Ascending aorta (tissue), 2 donors: Measurements from ENCODE around the gene FKBP1B. TPM values are rescaled to one million over a fixed set of nuclear protein-coding genes. Genes with fewer than 3 reads are reported as not detected.
"Not testable (repeated sequence)": the region's sequence is repeated elsewhere in the genome, so short reads cannot be mapped to it uniquely, and the experiment has no call there.

Experiments
- DNase-seq, 2 donors: peaks; one replicate each; pipeline ENCODE4 v3.0.0-alpha.2; 2019; ENCODE audit warnings: low spot score in 2 of 2
- H3K27ac ChIP-seq, 2 donors: fragments of 200-600 bp; sonication (generic); one replicate each; pipeline ENCODE4 v1.5.1; 2016 to 2017; ENCODE audit warnings: mild to moderate bottlenecking in 1 of 2
- H3K27me3 ChIP-seq: fragments of 200-600 bp; sonication (generic); one replicate; pipeline ENCODE4 v1.5.1; 2017
- H3K36me3 ChIP-seq, 2 donors: fragments of 200-600 bp; sonication (generic); one replicate each; pipeline ENCODE4 v1.5.1; 2016
- H3K4me1 ChIP-seq, 2 donors: fragments of 200-600 bp; sonication (generic); one replicate each; pipeline ENCODE4 v1.5.1; 2016 to 2017; ENCODE audit warnings: mild to moderate bottlenecking in 1 of 2
- H3K4me3 ChIP-seq, 2 donors: fragments of 200-600 bp; sonication (generic); one replicate each; pipeline ENCODE4 v1.5.1; 2016 to 2017; ENCODE audit warnings: mild to moderate bottlenecking in 1 of 2
- H3K9me3 ChIP-seq, 2 donors: fragments of 200-600 bp; sonication (generic); one replicate each; pipeline ENCODE4 v1.5.1; 2016
- intact Hi-C: fragments of 100-400 bp; cut with DNase I; formaldehyde crosslinking; loops from one replicate; pipeline ENCODE4 v1.15.1; 2023
- total RNA-seq: library from RNA; depleted of rRNA; stranded (reverse); fragments of >200 nt; gene quantifications from one replicate; pipeline ENCODE4 v1.1.0, GENCODE V29; 2016
- TF ChIP-seq, protein P1 (sequence below), 3 experiments: fragments of 200-600 bp in 2 of 3; fragments of 450-650 bp in 1 of 3; sonication (generic) in 2 of 3; IDR thresholded peaks; one replicate each; pipeline ENCODE4 v1.5.1; 2016 to 2019; ENCODE audit warnings: antibody characterized with exemption in 3 of 3, mild to moderate bottlenecking in 1 of 3, moderate library complexity in 1 of 3

The FKBP1B gene
- total RNA-seq, 1 donor from 2014 or later: not detected

DNA sequence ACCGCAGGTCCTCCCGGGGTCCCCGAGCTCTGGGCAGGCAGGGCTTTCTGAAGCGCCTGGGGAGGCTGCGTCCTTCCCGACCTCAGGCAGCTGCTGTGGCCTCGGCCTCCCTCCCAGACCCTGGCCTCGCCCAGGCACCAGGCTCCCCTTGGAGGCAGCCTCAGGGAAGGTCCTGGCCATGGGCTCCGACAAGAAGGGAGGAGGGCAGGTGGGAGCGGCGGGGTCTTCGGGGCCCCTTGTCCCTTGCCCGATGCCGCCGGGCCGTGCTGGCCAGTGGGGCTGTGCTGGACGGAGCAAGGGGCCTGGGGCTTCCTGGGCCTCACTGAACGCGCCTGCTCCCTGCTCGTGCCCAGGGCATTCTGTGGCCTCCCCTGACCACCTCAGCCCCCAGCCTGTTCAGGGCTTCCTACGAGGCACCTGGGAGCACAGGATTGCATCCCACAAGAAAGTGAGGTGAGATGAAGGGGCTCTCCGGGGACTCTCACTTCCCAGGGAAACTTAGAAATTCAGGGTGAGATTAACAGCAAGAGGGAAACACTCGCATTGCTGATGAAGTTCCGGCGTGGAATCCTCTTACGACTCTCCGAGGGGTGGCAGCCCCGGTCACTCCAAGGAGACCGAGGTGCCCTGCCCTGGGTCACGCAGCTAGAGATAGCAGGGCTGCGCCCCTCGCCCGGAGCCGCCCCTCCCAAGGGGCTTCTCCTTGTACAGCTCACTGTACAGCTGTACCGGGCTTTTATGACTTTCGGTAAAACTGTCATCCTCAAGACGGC lies 38.9 kb upstream of the FKBP1B start:
- Histone ChIP-seq H3K36me3 (no peaks in the 10 kb centered on the region), H3K27ac (no peak overlapping the region), H3K27me3 (peaks cover 5% of the 10 kb centered on the region), H3K4me1 (peaks cover 0 to 5% of the 10 kb centered on the region in 2 donors), H3K9me3 (no peaks in the 10 kb centered on the region), H3K4me3 (peak overlapping the region in 1 of 2 donors; percentile 42)
- TF ChIP-seq, protein P1, sequence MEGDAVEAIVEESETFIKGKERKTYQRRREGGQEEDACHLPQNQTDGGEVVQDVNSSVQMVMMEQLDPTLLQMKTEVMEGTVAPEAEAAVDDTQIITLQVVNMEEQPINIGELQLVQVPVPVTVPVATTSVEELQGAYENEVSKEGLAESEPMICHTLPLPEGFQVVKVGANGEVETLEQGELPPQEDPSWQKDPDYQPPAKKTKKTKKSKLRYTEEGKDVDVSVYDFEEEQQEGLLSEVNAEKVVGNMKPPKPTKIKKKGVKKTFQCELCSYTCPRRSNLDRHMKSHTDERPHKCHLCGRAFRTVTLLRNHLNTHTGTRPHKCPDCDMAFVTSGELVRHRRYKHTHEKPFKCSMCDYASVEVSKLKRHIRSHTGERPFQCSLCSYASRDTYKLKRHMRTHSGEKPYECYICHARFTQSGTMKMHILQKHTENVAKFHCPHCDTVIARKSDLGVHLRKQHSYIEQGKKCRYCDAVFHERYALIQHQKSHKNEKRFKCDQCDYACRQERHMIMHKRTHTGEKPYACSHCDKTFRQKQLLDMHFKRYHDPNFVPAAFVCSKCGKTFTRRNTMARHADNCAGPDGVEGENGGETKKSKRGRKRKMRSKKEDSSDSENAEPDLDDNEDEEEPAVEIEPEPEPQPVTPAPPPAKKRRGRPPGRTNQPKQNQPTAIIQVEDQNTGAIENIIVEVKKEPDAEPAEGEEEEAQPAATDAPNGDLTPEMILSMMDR (IDR thresholded peaks at IDR 0.05): no peak
- DNase-seq: no peak
- intact Hi-C loops: no loop called here

- no peak overlapping the region for H3K4me3 ChIP-seq
- no peaks in the 10 kb centered on the region for H3K36me3 ChIP-seq
- no peak for DNase-seq
- H3K27ac ChIP-seq: no peak overlapping the region
- TF ChIP-seq, protein P1 (IDR thresholded peaks at IDR 0.05): no peak
- no peaks in the 10 kb centered on the region for H3K9me3 ChIP-seq
- intact Hi-C loops: no loop called here
- H3K4me1 ChIP-seq: peaks cover 0 to 5% of the 10 kb centered on the region in 2 donors
- H3K27me3 ChIP-seq: peaks cover 5% of the 10 kb centered on the region
Measured at GRCh38 chr2:24011250-24012104, 38.1 kb upstream of the FKBP1B start.

- TF ChIP-seq, protein P1 (IDR thresholded peaks at IDR 0.05): no peak
- DNase-seq: no peak
- intact Hi-C loops: no loop called here
- no peaks in the 10 kb centered on the region for H3K9me3 ChIP-seq
- H3K27ac ChIP-seq: no peak overlapping the region
- H3K27me3 ChIP-seq: peaks cover 5% of the 10 kb centered on the region
- no peak overlapping the region for H3K4me3 ChIP-seq
- H3K36me3 ChIP-seq: no peaks in the 10 kb centered on the region
- H3K4me1 ChIP-seq: peaks cover 0 to 5% of the 10 kb centered on the region in 2 donors
Measured at GRCh38 chr2:24012521-24013188, 36.9 kb upstream of the FKBP1B start.

DNA sequence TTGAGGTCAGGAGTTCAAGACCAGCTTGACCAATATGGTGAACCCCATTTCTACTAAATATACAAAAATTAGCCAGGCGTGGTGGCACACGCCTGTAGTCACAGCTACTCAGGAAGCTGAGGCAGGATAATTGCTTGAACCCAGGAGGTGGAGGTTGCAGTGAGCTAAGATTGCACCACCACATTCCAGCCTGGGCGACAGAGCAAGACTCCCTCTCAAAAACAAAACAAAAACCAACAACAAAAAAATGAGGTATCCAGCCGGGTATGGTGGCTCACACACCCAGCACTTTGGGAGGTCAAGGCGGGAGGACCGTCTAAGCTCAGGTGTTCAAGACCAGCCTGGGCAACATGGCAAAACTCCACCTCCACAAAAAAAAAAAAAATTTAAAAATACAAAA lies 34.6 kb upstream of the FKBP1B start:
- H3K36me3 ChIP-seq, DNase-seq, H3K4me1 ChIP-seq, H3K9me3 ChIP-seq, H3K27me3 ChIP-seq, H3K27ac ChIP-seq, H3K4me3 ChIP-seq, intact Hi-C loops: not testable (repeated sequence)

DNA sequence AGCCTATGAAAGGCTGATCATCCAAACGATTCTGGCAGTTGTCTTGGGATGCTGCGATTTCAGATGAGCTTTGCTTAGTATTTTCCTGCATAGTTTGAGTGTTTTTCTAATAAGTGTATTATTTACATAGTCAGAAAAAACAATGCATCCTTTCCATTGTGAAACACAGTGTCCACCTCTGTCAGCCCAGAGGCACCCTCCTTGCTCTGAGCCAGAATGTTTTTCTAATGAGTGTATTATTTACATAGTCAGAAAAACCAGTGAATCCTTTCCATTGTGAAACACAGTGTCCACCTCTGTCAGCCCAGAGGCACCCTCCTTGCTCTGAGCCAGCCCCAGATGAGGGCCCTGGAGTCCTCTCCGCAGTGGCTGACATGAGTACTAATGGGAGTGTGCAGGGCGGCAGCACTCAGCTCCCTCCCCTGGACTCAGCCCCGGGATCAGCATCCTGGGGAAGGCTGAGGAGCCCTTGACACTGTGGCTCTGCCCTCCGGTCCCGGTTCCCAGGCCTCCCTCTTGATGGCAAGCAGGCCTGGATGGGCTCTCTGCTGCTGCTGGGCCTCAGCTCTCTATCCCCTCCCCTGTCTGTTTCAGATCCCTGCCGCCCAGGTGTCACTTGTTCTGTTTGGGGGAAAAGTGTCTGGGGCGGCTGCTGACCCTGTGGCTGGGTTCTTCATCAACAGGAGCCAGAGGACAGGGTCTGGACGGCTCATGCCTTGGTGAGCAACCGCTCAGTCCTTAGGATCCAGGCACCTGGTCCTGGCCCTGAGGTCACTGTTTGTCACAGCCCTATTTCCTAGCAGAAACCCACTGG lies 33.8 kb upstream of the FKBP1B start:
- Histone ChIP-seq H3K4me1 (no peaks in the 10 kb centered on the region), H3K9me3 (no peaks in the 10 kb centered on the region), H3K36me3 (no peaks in the 10 kb centered on the region), H3K27me3 (no peaks in the 10 kb centered on the region), H3K27ac (no peak overlapping the region), H3K4me3 (no peak overlapping the region)
- no peak for DNase-seq
- TF ChIP-seq, protein P1 (IDR thresholded peaks at IDR 0.05): no peak
- intact Hi-C loops: no loop called here
